ENCODE results near the gene SVBP.
"Not testable (repeated sequence)": the region's sequence is repeated elsewhere in the genome, so short reads cannot be mapped to it uniquely, and the experiment has no call there.

Gene SVBP

GRCh38 chr1:42820813-42821212, 3.6 kb upstream of the SVBP start:
- Mint-ChIP-seq H3K27me3 (ENCODE audit: low read depth, poor library complexity) (no peaks in the 10 kb centered on the region), H3K27ac (no peak overlapping the region), H3K36me3 (ENCODE audit: low read depth) (peaks cover 5% of the 10 kb centered on the region), H3K9me3 (no peaks in the 10 kb centered on the region), H3K4me1 (peaks cover 28% of the 10 kb centered on the region), H3K4me3 (no peak overlapping the region)
- DNase-seq, result no peak
- TF ChIP-seq CTCF (IDR thresholded peaks at IDR 0.05), result no peak

- Mint-ChIP-seq H3K27ac (no peak overlapping the region), H3K4me1 (peaks cover 21% of the 10 kb centered on the region), H3K27me3 (ENCODE audit: low read depth, poor library complexity) (no peaks in the 10 kb centered on the region), H3K4me3 (peak overlapping the region; percentile 90), H3K9me3 (no peaks in the 10 kb centered on the region), H3K36me3 (ENCODE audit: low read depth) (peaks cover 15% of the 10 kb centered on the region)
- no peak for DNase-seq
- TF ChIP-seq CTCF (IDR thresholded peaks at IDR 0.05), result no peak
Observed at GRCh38 chr1:42817976-42818375, 779 bp upstream of the SVBP start.

GRCh38 chr1:42817440-42817767, 207 bp upstream of the SVBP start:
- Mint-ChIP-seq H3K27me3 (ENCODE audit: low read depth, poor library complexity) (no peaks in the 10 kb centered on the region), H3K27ac (no peak overlapping the region), H3K9me3 (no peaks in the 10 kb centered on the region), H3K36me3 (ENCODE audit: low read depth) (peaks cover 17% of the 10 kb centered on the region), H3K4me1 (peaks cover 15% of the 10 kb centered on the region), H3K4me3 (peak overlapping the region; percentile 90)
- no peak for TF ChIP-seq CTCF (IDR thresholded peaks at IDR 0.05)
- DNase-seq, result no peak

- DNase-seq, result no peak
- peaks cover 22% of the 10 kb centered on the region for H3K4me1 Mint-ChIP-seq
- H3K27me3 Mint-ChIP-seq (ENCODE audit: low read depth, poor library complexity), result no peaks in the 10 kb centered on the region
- no peaks in the 10 kb centered on the region for H3K9me3 Mint-ChIP-seq
- peak overlapping the region; percentile 89 for H3K27ac Mint-ChIP-seq
- H3K4me3 Mint-ChIP-seq, result peak overlapping the region; percentile 90
- H3K36me3 Mint-ChIP-seq (ENCODE audit: low read depth), result peaks cover 28% of the 10 kb centered on the region
- TF ChIP-seq CTCF (IDR thresholded peaks at IDR 0.05), result no peak
Observed at GRCh38 chr1:42815941-42816584, 1.1 kb downstream of the SVBP start.

- Mint-ChIP-seq H3K36me3 (ENCODE audit: low read depth) (peaks cover 39% of the 10 kb centered on the region), H3K4me3 (peak overlapping the region; percentile 54), H3K4me1 (peaks cover 18% of the 10 kb centered on the region)
- H3K27ac Mint-ChIP-seq; DNase-seq; H3K27me3 Mint-ChIP-seq (ENCODE audit: low read depth, poor library complexity); H3K9me3 Mint-ChIP-seq: not testable (repeated sequence)
Observed at GRCh38 chr1:42814815-42815214, 2.4 kb downstream of the SVBP start.

- Mint-ChIP-seq H3K4me1 (peaks cover 7% of the 10 kb centered on the region), H3K36me3 (ENCODE audit: low read depth) (peaks cover 83% of the 10 kb centered on the region), H3K4me3 (no peak overlapping the region), H3K27ac (no peak overlapping the region), H3K9me3 (peaks cover 18% of the 10 kb centered on the region), H3K27me3 (ENCODE audit: low read depth, poor library complexity) (peaks cover 6% of the 10 kb centered on the region)
- DNase-seq, result no peak
- TF ChIP-seq CTCF (IDR thresholded peaks at IDR 0.05), result no peak
Observed at GRCh38 chr1:42807056-42807668, 10.0 kb downstream of the SVBP start.

Measured in nephron progenitor cell (in vitro differentiated cells).